DMS 273 (cell line): ENCODE results near the gene ITGB1.

Experiments used
- DNase-seq: peaks from one replicate; lab custom pipeline; 2025; ENCODE audit not compliant: unreplicated experiment; lab: John Stamatoyannopoulos, UW

Gene ITGB1

GRCh38 chr10:32893434-32893833 lies 64.6 kb downstream of the ITGB1 start:
- peak; percentile 14 for DNase-seq

- DNase-seq: no peak
Observed at GRCh38 chr10:32891261-32891660, 66.8 kb downstream of the ITGB1 start.

GRCh38 chr10:32890444-32890843 lies 67.6 kb downstream of the ITGB1 start:
- no peak for DNase-seq

- no peak for DNase-seq
Observed at GRCh38 chr10:32889631-32890212, 68.3 kb downstream of the ITGB1 start.

- DNase-seq: no peak
Observed at GRCh38 chr10:32888161-32888927, 69.7 kb downstream of the ITGB1 start.

GRCh38 chr10:32887481-32887880 lies 70.5 kb downstream of the ITGB1 start:
- no peak for DNase-seq

- no peak for DNase-seq
Observed at GRCh38 chr10:32882076-32882475, 76.0 kb downstream of the ITGB1 start.

- DNase-seq: no peak
Observed at GRCh38 chr10:32878646-32879045, 79.4 kb downstream of the ITGB1 start.

GRCh38 chr10:32877915-32878314 lies 80.1 kb downstream of the ITGB1 start:
- no peak for DNase-seq

GRCh38 chr10:32865170-32865569 lies 92.9 kb downstream of the ITGB1 start:
- DNase-seq: no peak

GRCh38 chr10:32854435-32854834 lies 103.6 kb downstream of the ITGB1 start:
- no peak for DNase-seq

- DNase-seq: no peak
Observed at GRCh38 chr10:32851301-32851700, 106.7 kb downstream of the ITGB1 start.
